ENCODE data around the gene CDC20. TPM values are rescaled to one million over a fixed set of nuclear protein-coding genes. Genes with fewer than 3 reads are reported as not detected.
A peak's percentile ranks its signal among the peaks of the same experiment; 100 is the strongest.

Gene CDC20
- total RNA-seq: 100 to 1,000 TPM; 182 to 184 TPM

DNA sequence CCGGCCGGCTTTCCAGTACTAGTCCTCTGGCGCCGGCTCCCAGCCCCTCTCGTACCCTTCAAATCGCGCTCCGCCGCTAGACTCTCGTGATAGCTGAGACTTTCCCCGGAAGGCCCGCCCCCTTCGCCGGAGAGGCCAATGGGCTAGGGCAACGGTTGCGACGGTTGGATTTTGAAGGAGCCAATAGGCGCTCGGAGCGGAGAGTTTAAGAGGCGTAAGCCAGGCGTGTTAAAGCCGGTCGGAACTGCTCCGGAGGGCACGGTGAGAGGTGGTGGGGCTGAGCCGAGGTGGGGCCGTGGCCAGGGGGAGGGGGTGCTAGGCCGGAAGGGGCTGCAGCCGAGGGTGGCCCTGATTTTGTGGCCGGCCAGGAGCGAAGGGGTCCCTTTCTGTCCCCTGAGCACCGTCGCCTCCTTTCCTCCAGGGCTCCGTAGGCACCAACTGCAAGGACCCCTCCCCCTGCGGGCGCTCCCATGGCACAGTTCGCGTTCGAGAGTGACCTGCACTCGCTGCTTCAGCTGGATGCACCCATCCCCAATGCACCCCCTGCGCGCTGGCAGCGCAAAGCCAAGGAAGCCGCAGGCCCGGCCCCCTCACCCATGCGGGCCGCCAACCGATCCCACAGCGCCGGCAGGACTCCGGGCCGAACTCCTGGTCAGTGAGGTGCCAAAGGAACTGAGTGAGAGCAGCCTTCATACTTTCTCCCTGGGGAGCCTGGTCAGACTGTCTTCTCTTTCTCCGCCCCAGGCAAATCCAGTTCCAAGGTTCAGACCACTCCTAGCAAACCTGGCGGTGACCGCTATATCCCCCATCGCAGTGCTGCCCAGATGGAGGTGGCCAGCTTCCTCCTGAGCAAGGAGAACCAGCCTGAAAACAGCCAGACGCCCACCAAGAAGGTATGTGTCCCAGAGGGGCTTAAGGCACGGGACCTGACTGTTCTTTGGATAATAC is at the start of gene CDC20:
Gene CDC20 (plus strand): TSS at position 236 of the 948 bp plus-strand sequence. CDS start 235 bp downstream, at position 471.
- peak; percentile 99 for DNase-seq
- peaks cover 26% of the 10 kb centered on the region for H3K4me1 Mint-ChIP-seq
- peak within 1 kb of the TSS; percentile 90 for H3K4me3 Mint-ChIP-seq
- peaks cover 50% of the 10 kb centered on the region for H3K36me3 Mint-ChIP-seq
- no peaks in the 10 kb centered on the region for H3K27me3 Mint-ChIP-seq
- no peaks in the 10 kb centered on the region for H3K9me3 Mint-ChIP-seq
- H3K27ac Mint-ChIP-seq: peak within 1 kb of the TSS; percentile 82

DNA sequence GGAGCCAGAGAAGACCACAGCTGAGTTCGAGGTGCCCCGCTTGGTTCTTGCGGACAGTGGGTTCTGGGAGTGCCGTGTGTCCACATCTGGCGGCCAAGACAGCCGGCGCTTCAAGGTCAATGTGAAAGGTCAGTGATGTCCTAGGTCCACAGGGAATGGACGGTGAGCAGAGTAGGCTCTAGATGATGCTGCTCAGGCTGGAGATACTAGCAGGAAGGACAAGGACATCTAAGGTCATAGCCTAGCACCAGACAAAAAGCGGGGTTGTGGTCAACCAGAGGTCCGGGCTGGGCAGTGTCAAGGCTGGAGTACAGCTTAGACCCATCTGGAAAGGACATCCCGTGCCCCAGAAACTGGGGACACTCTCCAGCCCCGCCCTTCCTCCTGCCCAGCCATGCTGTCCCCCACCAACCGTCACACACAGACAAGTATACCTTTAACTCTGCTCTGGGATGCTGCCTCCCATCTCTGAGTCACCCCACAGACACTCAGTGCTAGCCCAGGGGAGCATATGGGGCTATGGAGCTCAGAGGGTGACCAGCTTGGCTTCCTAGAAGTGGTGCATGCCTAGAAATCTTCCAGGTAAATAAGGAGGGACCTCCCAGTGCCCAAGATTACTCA is 49.3 kb upstream of the CDC20 start:
- no peaks in the 10 kb centered on the region for H3K36me3 Mint-ChIP-seq
- H3K27me3 Mint-ChIP-seq: no peaks in the 10 kb centered on the region
- DNase-seq: no peak
- no peak overlapping the region for H3K4me3 Mint-ChIP-seq
- H3K27ac Mint-ChIP-seq: no peak overlapping the region
- no peaks in the 10 kb centered on the region for H3K9me3 Mint-ChIP-seq
- no peaks in the 10 kb centered on the region for H3K4me1 Mint-ChIP-seq

DNA sequence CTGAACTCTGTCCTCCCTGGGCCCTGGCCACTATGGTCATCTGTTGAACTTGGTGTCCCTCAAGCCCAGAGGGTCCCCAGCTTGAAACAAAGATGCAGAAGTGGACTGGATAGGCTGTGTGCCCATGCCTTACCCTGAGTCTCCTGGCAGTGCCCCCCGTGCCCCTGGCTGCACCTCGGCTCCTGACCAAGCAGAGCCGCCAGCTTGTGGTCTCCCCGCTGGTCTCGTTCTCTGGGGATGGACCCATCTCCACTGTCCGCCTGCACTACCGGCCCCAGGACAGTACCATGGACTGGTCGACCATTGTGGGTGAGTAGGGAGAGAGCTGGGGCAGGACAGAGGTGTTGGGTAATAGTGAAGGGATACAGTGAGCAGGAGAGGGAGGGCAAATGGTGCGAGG is 47.3 kb upstream of the CDC20 start:
- Mint-ChIP-seq H3K27ac (no peak overlapping the region), H3K9me3 (no peaks in the 10 kb centered on the region), H3K36me3 (no peaks in the 10 kb centered on the region), H3K4me3 (no peak overlapping the region), H3K27me3 (no peaks in the 10 kb centered on the region), H3K4me1 (no peaks in the 10 kb centered on the region)
- DNase-seq: no peak

DNA sequence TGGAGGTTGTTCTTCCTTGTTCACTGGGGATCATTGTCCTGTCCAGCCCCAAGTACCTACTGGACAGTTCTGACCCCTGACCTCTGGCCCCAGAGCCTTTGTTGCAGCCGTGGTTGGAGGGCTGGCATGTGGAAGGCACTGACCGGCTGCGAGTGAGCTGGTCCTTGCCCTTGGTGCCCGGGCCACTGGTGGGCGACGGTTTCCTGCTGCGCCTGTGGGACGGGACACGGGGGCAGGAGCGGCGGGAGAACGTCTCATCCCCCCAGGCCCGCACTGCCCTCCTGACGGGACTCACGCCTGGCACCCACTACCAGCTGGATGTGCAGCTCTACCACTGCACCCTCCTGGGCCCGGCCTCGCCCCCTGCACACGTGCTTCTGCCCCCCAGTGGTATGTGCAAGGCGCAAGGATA is 46.6 kb upstream of the CDC20 start:
- H3K36me3 Mint-ChIP-seq: no peaks in the 10 kb centered on the region
- no peak overlapping the region for H3K4me3 Mint-ChIP-seq
- H3K27me3 Mint-ChIP-seq: no peaks in the 10 kb centered on the region
- H3K27ac Mint-ChIP-seq: no peak overlapping the region
- H3K4me1 Mint-ChIP-seq: no peaks in the 10 kb centered on the region
- DNase-seq: no peak
- no peaks in the 10 kb centered on the region for H3K9me3 Mint-ChIP-seq

DNA sequence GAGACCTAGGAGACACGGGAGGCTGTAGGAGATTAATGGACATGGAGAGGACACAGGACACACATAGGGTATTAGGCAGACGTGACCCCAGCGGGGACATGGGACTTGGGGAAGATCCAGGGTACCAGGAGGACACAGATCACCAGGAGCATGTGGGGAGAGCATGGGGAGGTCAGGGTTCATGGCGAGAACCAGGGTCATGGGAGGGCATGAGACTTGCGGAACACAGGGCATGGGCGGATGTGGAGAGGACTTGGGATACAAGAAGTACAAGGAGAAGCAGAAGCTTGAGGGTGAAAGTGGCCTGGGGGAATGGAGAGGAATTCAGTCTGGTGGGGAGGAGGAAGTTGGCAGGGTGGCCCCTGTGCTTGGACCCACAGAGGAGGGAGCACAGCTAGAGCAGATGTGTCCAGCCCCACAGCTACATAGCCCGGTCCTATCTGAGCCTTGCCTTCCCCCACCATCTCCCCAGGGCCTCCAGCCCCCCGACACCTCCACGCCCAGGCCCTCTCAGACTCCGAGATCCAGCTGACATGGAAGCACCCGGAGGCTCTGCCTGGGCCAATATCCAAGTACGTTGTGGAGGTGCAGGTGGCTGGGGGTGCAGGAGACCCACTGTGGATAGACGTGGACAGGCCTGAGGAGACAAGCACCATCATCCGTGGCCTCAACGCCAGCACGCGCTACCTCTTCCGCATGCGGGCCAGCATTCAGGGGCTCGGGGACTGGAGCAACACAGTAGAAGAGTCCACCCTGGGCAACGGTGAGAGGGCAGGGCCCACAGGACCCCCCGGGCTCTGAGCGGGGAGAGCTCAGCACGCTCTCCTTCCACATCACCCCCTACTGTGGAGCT is 45.9 kb upstream of the CDC20 start:
- no peak for DNase-seq
- H3K4me1 Mint-ChIP-seq: no peaks in the 10 kb centered on the region
- H3K36me3 Mint-ChIP-seq: no peaks in the 10 kb centered on the region
- no peaks in the 10 kb centered on the region for H3K9me3 Mint-ChIP-seq
- no peak overlapping the region for H3K27ac Mint-ChIP-seq
- no peak overlapping the region for H3K4me3 Mint-ChIP-seq
- H3K27me3 Mint-ChIP-seq: no peaks in the 10 kb centered on the region

DNA sequence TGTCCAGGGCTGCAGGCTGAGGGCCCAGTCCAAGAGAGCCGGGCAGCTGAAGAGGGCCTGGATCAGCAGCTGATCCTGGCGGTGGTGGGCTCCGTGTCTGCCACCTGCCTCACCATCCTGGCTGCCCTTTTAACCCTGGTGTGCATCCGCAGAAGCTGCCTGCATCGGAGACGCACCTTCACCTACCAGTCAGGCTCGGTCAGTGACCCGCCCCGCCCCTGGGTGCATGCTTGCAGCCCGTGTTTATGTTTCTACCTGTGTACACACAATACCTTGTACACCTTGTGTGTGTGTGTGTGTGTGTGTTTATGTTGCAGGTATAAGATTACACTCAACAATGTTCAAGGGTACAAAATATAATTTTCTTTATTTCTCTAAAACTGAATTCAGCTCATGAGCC is 45.0 kb upstream of the CDC20 start:
- no peaks in the 10 kb centered on the region for H3K9me3 Mint-ChIP-seq
- H3K36me3 Mint-ChIP-seq: no peaks in the 10 kb centered on the region
- H3K27me3 Mint-ChIP-seq: no peaks in the 10 kb centered on the region
- no peak overlapping the region for H3K4me3 Mint-ChIP-seq
- H3K27ac Mint-ChIP-seq: no peak overlapping the region
- no peak for DNase-seq
- no peaks in the 10 kb centered on the region for H3K4me1 Mint-ChIP-seq

DNA sequence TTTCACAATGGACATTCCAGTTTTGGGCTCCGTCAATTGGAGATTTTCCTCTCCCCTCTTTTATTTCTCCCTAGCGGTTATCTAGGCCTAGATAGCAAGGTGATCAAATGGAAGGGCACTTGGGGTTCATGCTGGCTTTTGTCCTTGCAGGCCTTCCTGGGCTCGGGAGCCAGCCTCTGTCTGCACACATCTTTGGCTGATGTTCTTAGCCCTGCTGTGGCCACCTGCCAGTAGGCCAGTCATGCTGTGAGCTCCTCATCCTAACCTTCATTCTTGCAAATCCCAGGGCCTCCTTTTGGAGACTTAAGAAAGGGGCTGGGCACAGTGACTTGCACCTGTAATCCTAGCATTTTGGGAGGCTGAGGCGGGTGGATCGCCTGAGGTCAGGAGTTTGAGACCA is 44.5 kb upstream of the CDC20 start:
- Mint-ChIP-seq H3K4me1 (no peaks in the 10 kb centered on the region), H3K4me3 (no peak overlapping the region), H3K36me3 (no peaks in the 10 kb centered on the region), H3K27ac (no peak overlapping the region), H3K9me3 (no peaks in the 10 kb centered on the region), H3K27me3 (no peaks in the 10 kb centered on the region)
- no peak for DNase-seq

DNA sequence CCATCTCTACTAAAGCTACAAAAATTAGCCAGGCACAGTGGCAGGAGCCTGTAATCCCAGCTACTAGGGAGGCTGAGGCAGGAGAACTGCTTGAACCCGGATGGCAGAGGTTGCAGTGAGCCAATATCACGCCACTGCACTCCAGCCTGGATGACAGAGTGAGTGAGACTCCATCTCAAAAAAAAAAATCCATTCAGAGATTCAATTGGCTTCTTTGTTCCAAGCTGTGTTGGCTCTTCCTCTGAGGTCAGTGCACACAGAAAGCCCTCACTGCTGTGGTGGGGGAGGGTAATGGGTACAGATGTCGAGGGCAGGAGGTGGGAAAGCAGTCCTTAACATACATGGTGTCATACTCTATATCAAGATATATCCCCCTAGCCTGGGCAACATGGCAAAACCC is 43.3 kb upstream of the CDC20 start:
- Mint-ChIP-seq H3K4me3 (no peak overlapping the region), H3K9me3 (no peaks in the 10 kb centered on the region), H3K27ac (no peak overlapping the region), H3K4me1 (no peaks in the 10 kb centered on the region), H3K27me3 (no peaks in the 10 kb centered on the region), H3K36me3 (no peaks in the 10 kb centered on the region)
- no peak for DNase-seq

DNA sequence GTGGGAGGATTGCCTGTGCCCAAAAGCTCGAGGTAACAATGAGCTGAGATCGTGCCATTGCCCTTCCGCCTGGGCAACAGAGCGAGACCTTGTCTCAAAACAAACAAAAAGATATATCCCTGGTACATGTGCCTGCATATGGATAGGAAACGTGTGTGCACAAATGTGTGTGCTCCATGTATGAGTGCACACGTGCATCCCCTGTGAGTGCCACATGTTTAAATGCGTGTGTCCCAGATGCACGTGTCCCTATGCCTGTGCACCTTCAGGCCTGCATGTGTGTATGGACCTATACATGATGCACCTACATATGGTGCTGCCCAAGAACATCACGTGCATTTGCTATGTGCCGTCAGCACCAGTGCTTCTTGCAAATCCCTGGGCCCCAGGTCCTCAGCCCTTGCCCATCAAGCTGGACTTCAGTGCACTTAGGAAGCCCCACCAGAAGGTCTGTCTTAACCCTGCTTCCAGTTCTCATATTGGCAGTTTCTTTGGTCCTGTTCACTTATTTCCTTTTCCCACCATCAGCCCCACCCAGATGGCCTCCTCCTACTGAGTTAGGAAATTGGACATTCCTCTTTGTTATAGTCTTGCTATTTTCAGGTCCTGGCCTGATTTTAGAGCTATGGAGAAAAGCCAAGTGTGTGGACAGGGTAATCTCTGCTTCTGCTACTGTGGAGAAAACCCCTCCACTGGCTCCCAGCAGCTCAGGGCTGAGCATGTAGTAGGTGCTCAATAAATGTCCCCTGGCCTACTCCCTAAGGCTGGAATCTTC is 42.6 kb upstream of the CDC20 start:
- Mint-ChIP-seq H3K4me1 (no peaks in the 10 kb centered on the region), H3K9me3 (no peaks in the 10 kb centered on the region), H3K4me3 (no peak overlapping the region), H3K27me3 (no peaks in the 10 kb centered on the region), H3K27ac (no peak overlapping the region), H3K36me3 (no peaks in the 10 kb centered on the region)
- DNase-seq: no peak

DNA sequence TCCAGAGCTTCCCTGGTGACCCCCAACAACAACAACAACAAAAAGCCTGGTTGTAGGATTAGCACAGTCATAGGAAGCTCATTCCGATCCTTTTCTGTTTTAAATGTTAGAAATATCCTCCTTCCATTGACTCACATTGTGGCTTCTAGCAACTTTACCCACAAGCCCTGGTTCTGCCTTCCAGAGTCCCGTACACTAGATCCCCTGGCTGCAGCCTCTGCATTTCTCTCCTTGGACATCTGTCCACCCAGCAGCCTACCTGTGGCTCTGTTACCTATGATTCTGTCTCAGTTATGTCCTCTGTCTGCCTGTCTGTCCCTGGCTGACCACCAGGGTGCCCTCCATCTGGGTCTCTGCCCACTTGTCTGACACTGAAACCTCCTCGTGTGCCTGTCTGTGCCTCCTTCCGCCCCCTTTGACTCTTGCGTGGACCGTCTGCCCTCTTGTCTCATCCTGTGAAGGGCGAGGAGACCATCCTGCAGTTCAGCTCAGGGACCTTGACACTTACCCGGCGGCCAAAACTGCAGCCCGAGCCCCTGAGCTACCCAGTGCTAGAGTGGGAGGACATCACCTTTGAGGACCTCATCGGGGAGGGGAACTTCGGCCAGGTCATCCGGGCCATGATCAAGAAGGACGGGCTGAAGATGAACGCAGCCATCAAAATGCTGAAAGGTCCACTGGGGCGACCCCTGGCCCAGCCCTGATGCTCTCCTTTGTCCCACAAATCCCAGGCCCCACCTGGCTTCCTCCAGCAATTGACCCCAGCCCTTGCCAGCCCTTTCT is 41.9 kb upstream of the CDC20 start:
- Mint-ChIP-seq H3K36me3 (no peaks in the 10 kb centered on the region), H3K27ac (no peak overlapping the region), H3K27me3 (no peaks in the 10 kb centered on the region), H3K4me1 (no peaks in the 10 kb centered on the region), H3K9me3 (no peaks in the 10 kb centered on the region), H3K4me3 (no peak overlapping the region)
- no peak for DNase-seq

DNA sequence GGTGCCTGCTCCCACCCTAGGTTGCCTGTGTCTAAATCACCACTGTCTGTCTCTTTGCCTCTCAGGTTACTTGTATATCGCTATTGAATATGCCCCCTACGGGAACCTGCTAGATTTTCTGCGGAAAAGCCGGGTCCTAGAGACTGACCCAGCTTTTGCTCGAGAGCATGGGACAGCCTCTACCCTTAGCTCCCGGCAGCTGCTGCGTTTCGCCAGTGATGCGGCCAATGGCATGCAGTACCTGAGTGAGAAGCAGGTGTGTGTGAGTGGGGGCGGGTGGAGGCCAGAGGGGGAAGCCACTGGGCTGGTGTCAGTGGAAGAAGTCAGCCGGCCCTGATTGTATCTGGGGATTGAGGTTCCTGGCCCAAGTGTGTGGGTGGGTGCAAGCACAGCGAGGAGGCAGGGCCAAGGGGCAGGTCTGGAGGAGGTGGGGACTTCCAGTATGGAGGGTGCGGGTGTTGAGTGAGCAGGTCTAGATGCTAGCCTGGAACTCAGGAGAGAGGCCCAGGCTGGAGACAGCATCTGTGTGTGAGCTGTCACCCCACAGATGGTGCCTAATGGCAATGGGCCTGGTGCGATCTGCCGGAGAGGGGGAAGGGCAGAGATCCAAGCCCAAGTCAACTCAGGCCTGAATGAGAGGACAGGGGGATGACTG is 40.8 kb upstream of the CDC20 start:
- Mint-ChIP-seq H3K27ac (no peak overlapping the region), H3K27me3 (no peaks in the 10 kb centered on the region), H3K36me3 (no peaks in the 10 kb centered on the region), H3K4me3 (no peak overlapping the region), H3K9me3 (no peaks in the 10 kb centered on the region), H3K4me1 (no peaks in the 10 kb centered on the region)
- DNase-seq: no peak

DNA sequence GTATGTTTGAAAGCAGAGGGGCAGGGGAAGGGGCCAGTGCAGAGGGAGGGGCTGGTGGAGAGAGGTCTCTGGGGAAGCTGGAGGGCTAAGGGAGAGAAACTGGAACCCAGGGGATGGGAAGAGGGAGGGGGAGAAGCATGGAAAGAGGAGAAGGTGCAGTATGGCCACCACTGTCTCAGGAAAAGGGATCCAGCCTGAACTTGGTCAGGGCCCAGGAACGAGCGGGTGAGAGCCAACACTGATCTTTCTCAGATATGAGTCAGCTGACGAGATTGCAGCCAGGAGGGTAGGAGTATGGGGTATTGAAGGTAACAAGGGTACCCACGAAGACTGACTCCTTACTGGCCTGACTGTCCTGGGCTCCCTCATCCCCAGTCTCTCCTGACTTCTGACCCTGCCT is 40.0 kb upstream of the CDC20 start:
- no peaks in the 10 kb centered on the region for H3K27me3 Mint-ChIP-seq
- no peak for DNase-seq
- H3K4me1 Mint-ChIP-seq: no peaks in the 10 kb centered on the region
- H3K9me3 Mint-ChIP-seq: no peaks in the 10 kb centered on the region
- no peaks in the 10 kb centered on the region for H3K36me3 Mint-ChIP-seq
- no peak overlapping the region for H3K4me3 Mint-ChIP-seq
- H3K27ac Mint-ChIP-seq: no peak overlapping the region

DNA sequence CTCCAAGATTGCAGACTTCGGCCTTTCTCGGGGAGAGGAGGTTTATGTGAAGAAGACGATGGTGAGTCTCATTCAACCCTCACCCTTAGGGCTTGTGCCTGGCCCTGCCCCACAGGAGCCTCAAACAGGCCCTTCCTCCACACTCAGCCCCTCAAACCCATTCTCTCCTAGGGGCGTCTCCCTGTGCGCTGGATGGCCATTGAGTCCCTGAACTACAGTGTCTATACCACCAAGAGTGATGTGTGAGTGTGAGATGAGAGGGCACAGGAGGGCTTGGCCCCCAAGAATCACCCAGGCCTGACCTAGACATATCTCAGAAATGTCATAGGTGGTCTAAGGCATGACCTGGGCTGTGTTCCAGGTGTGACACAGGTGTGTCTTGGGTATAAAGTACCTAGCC is 39.5 kb upstream of the CDC20 start:
- H3K9me3 Mint-ChIP-seq: peaks cover 2% of the 10 kb centered on the region
- no peak for DNase-seq
- no peak overlapping the region for H3K4me3 Mint-ChIP-seq
- no peaks in the 10 kb centered on the region for H3K27me3 Mint-ChIP-seq
- no peak overlapping the region for H3K27ac Mint-ChIP-seq
- H3K36me3 Mint-ChIP-seq: no peaks in the 10 kb centered on the region
- no peaks in the 10 kb centered on the region for H3K4me1 Mint-ChIP-seq

Data from activated naive CD8-positive, alpha-beta T cell treated with anti-CD3 and anti-CD28 coated beads for 36 hours (primary cell).